ENCODE results near the gene ESR1.

GRCh38 chr6:152107973-152108372 lies 300.5 kb downstream of the ESR1 start:
- TF ChIP-seq, protein P1, sequence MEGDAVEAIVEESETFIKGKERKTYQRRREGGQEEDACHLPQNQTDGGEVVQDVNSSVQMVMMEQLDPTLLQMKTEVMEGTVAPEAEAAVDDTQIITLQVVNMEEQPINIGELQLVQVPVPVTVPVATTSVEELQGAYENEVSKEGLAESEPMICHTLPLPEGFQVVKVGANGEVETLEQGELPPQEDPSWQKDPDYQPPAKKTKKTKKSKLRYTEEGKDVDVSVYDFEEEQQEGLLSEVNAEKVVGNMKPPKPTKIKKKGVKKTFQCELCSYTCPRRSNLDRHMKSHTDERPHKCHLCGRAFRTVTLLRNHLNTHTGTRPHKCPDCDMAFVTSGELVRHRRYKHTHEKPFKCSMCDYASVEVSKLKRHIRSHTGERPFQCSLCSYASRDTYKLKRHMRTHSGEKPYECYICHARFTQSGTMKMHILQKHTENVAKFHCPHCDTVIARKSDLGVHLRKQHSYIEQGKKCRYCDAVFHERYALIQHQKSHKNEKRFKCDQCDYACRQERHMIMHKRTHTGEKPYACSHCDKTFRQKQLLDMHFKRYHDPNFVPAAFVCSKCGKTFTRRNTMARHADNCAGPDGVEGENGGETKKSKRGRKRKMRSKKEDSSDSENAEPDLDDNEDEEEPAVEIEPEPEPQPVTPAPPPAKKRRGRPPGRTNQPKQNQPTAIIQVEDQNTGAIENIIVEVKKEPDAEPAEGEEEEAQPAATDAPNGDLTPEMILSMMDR (IDR thresholded peaks at IDR 0.05) = no peak
- no peak for TF ChIP-seq EZH2 (IDR thresholded peaks at IDR 0.05)
- no peak for TF ChIP-seq EZH2phosphoT487 (IDR thresholded peaks at IDR 0.05)
